ENCODE results near the gene KIAA1191.

- TF ChIP-seq CTCF (IDR thresholded peaks at IDR 0.05): no peak
- no peak for TF ChIP-seq POLR2A (IDR thresholded peaks at IDR 0.05)
These were observed 5.4 kb downstream of the KIAA1191 start for GRCh38 chr5:176356179-176356566.

Data from Peyer's patch (tissue), 4 donors.